Measurements from ENCODE around the gene ARHGAP6. TPM values are rescaled to one million over a fixed set of nuclear protein-coding genes. Genes with fewer than 3 reads are reported as not detected.

The ARHGAP6 gene
- total and polyA plus RNA-seq, 2 of the 4 experiments (the other 2 are of a cell fraction): 1.4 to 1.8 TPM

DNA sequence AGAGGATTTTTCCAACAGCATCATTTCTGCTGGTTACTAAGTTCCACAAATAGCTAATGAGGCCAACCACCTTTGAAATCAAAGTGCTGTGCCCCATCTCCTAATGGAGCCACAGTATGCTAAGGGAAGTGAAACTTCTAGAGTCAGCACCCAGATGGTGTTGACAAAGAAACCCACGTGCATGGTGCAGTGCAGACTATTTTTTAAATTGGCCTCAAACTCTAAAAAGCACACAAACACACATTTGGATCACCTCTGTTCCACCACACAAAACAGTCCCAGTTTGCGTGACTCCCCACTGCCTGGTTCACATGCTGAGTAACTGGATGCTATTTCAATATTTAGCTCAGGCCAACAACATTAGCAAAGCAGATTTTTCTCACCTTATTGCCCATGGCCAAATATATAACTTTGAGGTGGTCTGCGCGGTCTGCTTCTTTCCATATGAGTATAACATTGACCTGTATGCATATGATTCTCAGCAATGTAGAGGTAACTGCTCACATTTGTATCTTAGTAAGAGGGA, 302.6 kb downstream of the ARHGAP6 start:
- in situ Hi-C loops (cut with MboI; ENCODE audit: low sequenced_read_pairs) (no loop called here), intact Hi-C loops (cut with micrococcal nuclease) (no loop called here), dilution Hi-C loops (cut with HindIII; ENCODE audit: low sequenced_read_pairs, unreplicated experiment) (no loop called here)
- Histone ChIP-seq H3K79me1 (ENCODE audit: low read depth in 1 of 2, low read length in 2 of 2) (no peaks in the 10 kb centered on the region), H3K18ac (ENCODE audit: low read depth, low read length) (no peak overlapping the region), H4K5ac (ENCODE audit: low read depth, low read length) (no peak overlapping the region), H3K4me1 (ENCODE audit: control insufficient read depth, insufficient read depth, low read length) (0 out of 2 replicates have a peak, but pooled peaks cover 1% of the 10 kb centered on the region), H2AK9ac (replicated peaks; ENCODE audit: low read depth, low read length, poor library complexity) (no peak overlapping the region), H3K9me1 (ENCODE audit: insufficient read depth, low read length) (0 out of 2 replicates have a peak, but pooled peaks cover 3% of the 10 kb centered on the region), H3K4me3 (ENCODE audit: insufficient read depth, low read depth, low read length) (no peak overlapping the region), H4K8ac (ENCODE audit: low read depth in 2 of 2, low read length in 2 of 2) (no peak overlapping the region), H2AK5ac (ENCODE audit: low read depth, low read length) (no peak overlapping the region), H2BK5ac (ENCODE audit: low read depth, low read length, poor library complexity, severe bottlenecking) (no peak overlapping the region), H3K36me3 (ENCODE audit: control insufficient read depth, insufficient read depth, low read length) (no peaks in the 10 kb centered on the region), H3K9me3 (ENCODE audit: control insufficient read depth, insufficient read depth, low read length) (no peaks in the 10 kb centered on the region), H3K56ac (ENCODE audit: extremely low read depth, insufficient read depth, low read length) (no peak overlapping the region), H2AFZ (replicated peaks; ENCODE audit: low read length, poor library complexity) (no peak overlapping the region), H3K23ac (ENCODE audit: low read depth, low read length) (no peak overlapping the region), H3K9ac (ENCODE audit: low read depth, low read length) (no peak overlapping the region), H2BK15ac (ENCODE audit: low read depth, low read length) (no peak overlapping the region), H3K4me2 (ENCODE audit: low read depth, low read length) (no peak overlapping the region), H3K14ac (replicated peaks; ENCODE audit: low read depth, low read length) (no peak overlapping the region), H4K20me1 (ENCODE audit: insufficient read depth, low read length) (no peaks in the 10 kb centered on the region), H3K4ac (ENCODE audit: low read depth, low read length) (no peak overlapping the region), H3K27ac (ENCODE audit: insufficient read depth, low read length) (no peak overlapping the region), H4K91ac (ENCODE audit: insufficient read depth, low read depth, low read length) (no peak overlapping the region), H2BK120ac (ENCODE audit: low read depth, low read length) (no peak overlapping the region), H2BK20ac (ENCODE audit: low read depth, low read length) (no peak overlapping the region), H3K27me3 (ENCODE audit: control insufficient read depth, insufficient read depth, low read length) (no peaks in the 10 kb centered on the region)
- ATAC-seq (ENCODE audit: low read depth) (no peak), DNase-seq (no peak)
- no CpG with 5 or more reads among the region's 4 CpGs for WGBS, 2 experiments (ENCODE audit: extremely low coverage in 2 of 2, insufficient read length in 1 of 2)
- ChIA-PET POLR2A (ENCODE audit: unreplicated experiment) (no interaction called here), CTCF (no interaction called here)
- BruUV-seq (replicated peaks): no TSS peak
- no peak for TF ChIP-seq NFE2L2 (IDR thresholded peaks at IDR 0.05; ENCODE audit: low read depth, low read length)
- TF ChIP-seq FOS (IDR thresholded peaks at IDR 0.05; ENCODE audit: low read depth, low read length): no peak
- no peak for TF ChIP-seq BHLHE40 (IDR thresholded peaks at IDR 0.05; ENCODE audit: low read depth, low read length)
- no peak for TF ChIP-seq RFX5 (IDR thresholded peaks at IDR 0.05; ENCODE audit: low read depth, low read length)
- TF ChIP-seq MAZ (IDR thresholded peaks at IDR 0.05; ENCODE audit: borderline replicate concordance, low read depth, low read length): no peak
- no peak for TF ChIP-seq RCOR1 (IDR thresholded peaks at IDR 0.05; ENCODE audit: insufficient replicate concordance, low read length)
- TF ChIP-seq, protein P1, sequence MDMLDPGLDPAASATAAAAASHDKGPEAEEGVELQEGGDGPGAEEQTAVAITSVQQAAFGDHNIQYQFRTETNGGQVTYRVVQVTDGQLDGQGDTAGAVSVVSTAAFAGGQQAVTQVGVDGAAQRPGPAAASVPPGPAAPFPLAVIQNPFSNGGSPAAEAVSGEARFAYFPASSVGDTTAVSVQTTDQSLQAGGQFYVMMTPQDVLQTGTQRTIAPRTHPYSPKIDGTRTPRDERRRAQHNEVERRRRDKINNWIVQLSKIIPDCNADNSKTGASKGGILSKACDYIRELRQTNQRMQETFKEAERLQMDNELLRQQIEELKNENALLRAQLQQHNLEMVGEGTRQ (IDR thresholded peaks at IDR 0.05; ENCODE audit: low read depth, low read length): no peak
- TF ChIP-seq CHD1 (IDR thresholded peaks at IDR 0.05; ENCODE audit: low read depth, low read length): no peak
- no peak for TF ChIP-seq RAD21 (IDR thresholded peaks at IDR 0.05; ENCODE audit: low read length)
- TF ChIP-seq MXI1 (IDR thresholded peaks at IDR 0.05; ENCODE audit: borderline replicate concordance, low read depth, low read length): no peak
- TF ChIP-seq, protein P2, sequence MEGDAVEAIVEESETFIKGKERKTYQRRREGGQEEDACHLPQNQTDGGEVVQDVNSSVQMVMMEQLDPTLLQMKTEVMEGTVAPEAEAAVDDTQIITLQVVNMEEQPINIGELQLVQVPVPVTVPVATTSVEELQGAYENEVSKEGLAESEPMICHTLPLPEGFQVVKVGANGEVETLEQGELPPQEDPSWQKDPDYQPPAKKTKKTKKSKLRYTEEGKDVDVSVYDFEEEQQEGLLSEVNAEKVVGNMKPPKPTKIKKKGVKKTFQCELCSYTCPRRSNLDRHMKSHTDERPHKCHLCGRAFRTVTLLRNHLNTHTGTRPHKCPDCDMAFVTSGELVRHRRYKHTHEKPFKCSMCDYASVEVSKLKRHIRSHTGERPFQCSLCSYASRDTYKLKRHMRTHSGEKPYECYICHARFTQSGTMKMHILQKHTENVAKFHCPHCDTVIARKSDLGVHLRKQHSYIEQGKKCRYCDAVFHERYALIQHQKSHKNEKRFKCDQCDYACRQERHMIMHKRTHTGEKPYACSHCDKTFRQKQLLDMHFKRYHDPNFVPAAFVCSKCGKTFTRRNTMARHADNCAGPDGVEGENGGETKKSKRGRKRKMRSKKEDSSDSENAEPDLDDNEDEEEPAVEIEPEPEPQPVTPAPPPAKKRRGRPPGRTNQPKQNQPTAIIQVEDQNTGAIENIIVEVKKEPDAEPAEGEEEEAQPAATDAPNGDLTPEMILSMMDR (conservative IDR thresholded peaks at IDR 0.05; ENCODE audit: low read depth, low read length): no peak
- TF ChIP-seq, protein P3, sequence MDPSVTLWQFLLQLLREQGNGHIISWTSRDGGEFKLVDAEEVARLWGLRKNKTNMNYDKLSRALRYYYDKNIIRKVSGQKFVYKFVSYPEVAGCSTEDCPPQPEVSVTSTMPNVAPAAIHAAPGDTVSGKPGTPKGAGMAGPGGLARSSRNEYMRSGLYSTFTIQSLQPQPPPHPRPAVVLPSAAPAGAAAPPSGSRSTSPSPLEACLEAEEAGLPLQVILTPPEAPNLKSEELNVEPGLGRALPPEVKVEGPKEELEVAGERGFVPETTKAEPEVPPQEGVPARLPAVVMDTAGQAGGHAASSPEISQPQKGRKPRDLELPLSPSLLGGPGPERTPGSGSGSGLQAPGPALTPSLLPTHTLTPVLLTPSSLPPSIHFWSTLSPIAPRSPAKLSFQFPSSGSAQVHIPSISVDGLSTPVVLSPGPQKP (IDR thresholded peaks at IDR 0.05; ENCODE audit: borderline replicate concordance, low read depth, low read length): no peak
- no peak for TF ChIP-seq POLR2A (IDR thresholded peaks at IDR 0.05; ENCODE audit: low read depth, low read length)
- no peak for TF ChIP-seq MAFK (IDR thresholded peaks at IDR 0.05; ENCODE audit: low read depth, low read length)
